HepG2 (cell line): ENCODE data around the gene NEU4. TPM values are rescaled to one million over a fixed set of nuclear protein-coding genes. Genes with fewer than 3 reads are reported as not detected.

ENCODE experiments used
- DBP ChIP-seq: sonication (generic); formaldehyde crosslinking; IDR thresholded peaks from 2 replicates; pipeline ENCODE4 v1.4.0; 2020; ENCODE audit warnings: missing genetic modification reagents; ENCODE audit errors: not compliant biosample characterization
- GFI1 ChIP-seq: sonication (generic); formaldehyde crosslinking; IDR thresholded peaks from 2 replicates; pipeline ENCODE4 v1.5.0; 2020; ENCODE audit warnings: missing genetic modification reagents, mild to moderate bottlenecking, borderline replicate concordance
- GRHL1 ChIP-seq: sonication (generic); formaldehyde crosslinking; conservative IDR thresholded peaks from 2 replicates; pipeline ENCODE4 v1.8.0; 2022; ENCODE audit warnings: missing genetic modification reagents
- HNF4G ChIP-seq, 2 experiments: sonication (generic) in 1 of 2; formaldehyde crosslinking in 1 of 2; IDR thresholded peaks; 2 replicates each; pipeline versions ENCODE4 v1.4.0 to v1.6.1; 2011 to 2020; ENCODE audit warnings: borderline replicate concordance in 2 of 2, low read depth in 2 of 2, mild to moderate bottlenecking in 2 of 2, low read length in 1 of 2, missing genetic modification reagents in 1 of 2, moderate library complexity in 1 of 2
- HOXA3 ChIP-seq: sonication (generic); formaldehyde crosslinking; IDR thresholded peaks from 2 replicates; pipeline ENCODE4 v1.5.0; 2020; ENCODE audit warnings: missing genetic modification reagents
- IKZF4 ChIP-seq: sonication (generic); formaldehyde crosslinking; IDR thresholded peaks from 2 replicates; pipeline ENCODE4 v1.5.1; 2020; ENCODE audit warnings: borderline replicate concordance, mild to moderate bottlenecking, low read depth, missing genetic modification reagents; ENCODE audit errors: not compliant biosample characterization
- KDM5B ChIP-seq: sonication (generic); formaldehyde crosslinking; IDR thresholded peaks from 2 replicates; pipeline ENCODE4 v1.4.0; 2020; ENCODE audit warnings: missing genetic modification reagents, mild to moderate bottlenecking, borderline replicate concordance
- MXD1 ChIP-seq: sonication (generic); formaldehyde crosslinking; IDR thresholded peaks from 2 replicates; pipeline ENCODE4 v1.4.0; 2020; ENCODE audit warnings: mild to moderate bottlenecking, missing genetic modification reagents
- SP4 ChIP-seq: sonication (generic); formaldehyde crosslinking; IDR thresholded peaks from 2 replicates; pipeline ENCODE4 v1.8.1; 2023; ENCODE audit warnings: mild to moderate bottlenecking, missing genetic modification reagents
- ZBTB38 ChIP-seq: sonication (generic); formaldehyde crosslinking; IDR thresholded peaks from 2 replicates; pipeline ENCODE4 v1.5.1; 2020; ENCODE audit warnings: mild to moderate bottlenecking, missing genetic modification reagents
- ZBTB7A ChIP-seq: sonication (generic); formaldehyde crosslinking; IDR thresholded peaks from 2 replicates; pipeline ENCODE4 v1.8.0; 2022; ENCODE audit warnings: mild to moderate bottlenecking, missing genetic modification reagents
- ZFAT ChIP-seq: sonication (generic); formaldehyde crosslinking; conservative IDR thresholded peaks from 2 replicates; pipeline ENCODE4 v1.8.1; 2023; ENCODE audit warnings: missing genetic modification reagents, inconsistent platforms
- ZMYM3 ChIP-seq: sonication (generic); formaldehyde crosslinking; IDR thresholded peaks from 2 replicates; pipeline ENCODE4 v1.5.1; 2020; ENCODE audit warnings: mild to moderate bottlenecking, missing genetic modification reagents
- ZNF232 ChIP-seq: sonication (generic); formaldehyde crosslinking; IDR thresholded peaks from 2 replicates; pipeline ENCODE4 v1.4.0; 2020; ENCODE audit warnings: missing genetic modification reagents, borderline replicate concordance
- ZNF446 ChIP-seq: sonication (generic); formaldehyde crosslinking; IDR thresholded peaks from 2 replicates; pipeline ENCODE4 v1.5.0; 2020; ENCODE audit warnings: mild to moderate bottlenecking, missing genetic modification reagents
- ZNF644 ChIP-seq: IDR thresholded peaks from 2 replicates; pipeline ENCODE4 v1.6.1; 2016; ENCODE audit warnings: low read depth
- ZNF687 ChIP-seq: sonication (generic); formaldehyde crosslinking; IDR thresholded peaks from 2 replicates; pipeline ENCODE4 v1.5.1; 2020; ENCODE audit warnings: mild to moderate bottlenecking, missing genetic modification reagents, moderate library complexity
- ZNF777 ChIP-seq: sonication (generic); formaldehyde crosslinking; IDR thresholded peaks from 2 replicates; pipeline ENCODE4 v1.4.0; 2020; ENCODE audit warnings: missing genetic modification reagents
- ZNF883 ChIP-seq: sonication (generic); formaldehyde crosslinking; IDR thresholded peaks from 2 replicates; pipeline ENCODE4 v1.5.1; 2020; ENCODE audit warnings: mild to moderate bottlenecking, missing genetic modification reagents; ENCODE audit errors: not compliant biosample characterization
- polyA plus RNA-seq, 8 experiments: library from polyadenylated mRNA; depleted of rRNA in 3 of 8; stranded (reverse) in 7 of 8; unstranded in 1 of 8; fragments of >200 nt; fragmentation: Illumina TruSeq in 4 of 8; extraction: Trizol in 4 of 8; gene quantifications; 2 replicates each; pipeline versions ENCODE4 v1.2.1 to v1.2.3, GENCODE V29; 2011 to 2016; ENCODE audit warnings: low read depth in 4 of 8, missing spikeins in 1 of 8, mixed read lengths in 1 of 8; ENCODE audit not compliant: insufficient read depth in 1 of 8
- total RNA-seq, 5 experiments: library from RNA; depleted of rRNA; stranded (reverse); fragments of >200 nt; fragmentation: Illumina TruSeq; extraction: Trizol; gene quantifications; 2 replicates each; pipeline ENCODE4 v1.2.3, GENCODE V29; 2016; ENCODE audit warnings: low read depth in 1 of 5

Gene NEU4
- total and polyA plus RNA-seq, 2 of the 13 experiments (the other 11 are each of a cell fraction or from before 2014, with no cell fraction given), result 53.5 to 107 TPM

DNA sequence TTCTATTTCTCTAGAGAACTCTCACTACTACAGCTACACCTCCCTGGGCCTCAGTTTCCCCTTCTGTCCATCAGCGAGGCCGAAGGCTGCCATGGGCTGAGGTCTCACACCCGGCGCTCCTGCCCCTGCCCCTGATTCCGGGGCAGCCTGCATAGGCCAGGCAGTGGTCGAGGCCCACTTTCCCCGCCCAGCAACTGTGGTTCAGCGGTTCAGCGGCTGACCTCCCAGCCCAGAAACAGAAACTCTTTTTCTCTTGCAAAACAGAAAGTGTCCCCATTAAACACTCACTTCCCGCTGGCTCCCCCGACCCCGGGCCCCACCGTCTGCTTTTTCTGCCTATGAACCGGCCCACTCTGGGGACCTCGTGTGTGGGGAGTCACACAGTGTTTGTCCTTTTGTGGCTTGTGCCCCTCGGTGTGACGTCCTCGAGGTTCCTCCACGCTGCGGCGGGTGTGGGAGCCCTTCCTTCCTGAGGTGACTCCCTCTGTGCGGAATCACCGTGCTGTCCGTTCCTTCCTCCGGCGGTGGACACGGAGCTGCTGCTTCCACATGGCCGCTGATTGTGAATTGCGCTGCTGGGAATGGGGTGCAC is 33.7 kb downstream of the NEU4 start (continued):
- TF ChIP-seq ZNF883 (CRISPR knock-in tag) (peak; percentile 20), ZNF446 (no peak), HOXA3 (CRISPR knock-in tag) (peak; percentile 39; the same call in 1 of the 2 replicates), ZNF777 (CRISPR knock-in tag) (no peak), SP4 (CRISPR knock-in tag) (0 out of 2 replicates have a peak, but pooled peaks have one; percentile 31), ZNF644 (no peak), ZNF687 (peak; percentile 57), ZBTB38 (peak; percentile 71), GFI1 (no peak), HNF4G (IDR thresholded peaks at IDR 0.05; ENCODE audit: borderline replicate concordance, low read depth, low read length) (no peak), HNF4G (CRISPR knock-in tag; IDR thresholded peaks at IDR 0.05; ENCODE audit: borderline replicate concordance, low read depth) (no peak), KDM5B (CRISPR knock-in tag) (peak; percentile 3; the same call in 1 of the 2 replicates), IKZF4 (CRISPR knock-in tag) (peak; percentile 29), GRHL1 (CRISPR knock-in tag) (no peak), ZMYM3 (CRISPR knock-in tag) (0 out of 2 replicates have a peak, but pooled peaks have one; percentile 10), DBP (CRISPR knock-in tag) (no peak), ZNF232 (CRISPR knock-in tag) (no peak), ZBTB7A (CRISPR knock-in tag) (peak; percentile 25; the same call in 1 of the 2 replicates), MXD1 (CRISPR knock-in tag) (0 out of 2 replicates have a peak, but pooled peaks have one; percentile 19), ZFAT (CRISPR knock-in tag) (no peak)
